NCI-H2196 (cell line): ENCODE results near the gene MAGI1.
"Not testable (repeated sequence)": the region's sequence is repeated elsewhere in the genome, so short reads cannot be mapped to it uniquely, and the experiment has no call there.

Source experiments
- DNase-seq: peaks from one replicate; lab custom pipeline; 2025; ENCODE audit not compliant: unreplicated experiment; lab: John Stamatoyannopoulos, UW

Gene MAGI1

GRCh38 chr3:65576966-65577365, 461.8 kb downstream of the MAGI1 start:
- DNase-seq, result no peak

- DNase-seq, result no peak
Observed at GRCh38 chr3:65576228-65576627, 462.5 kb downstream of the MAGI1 start.

DNA sequence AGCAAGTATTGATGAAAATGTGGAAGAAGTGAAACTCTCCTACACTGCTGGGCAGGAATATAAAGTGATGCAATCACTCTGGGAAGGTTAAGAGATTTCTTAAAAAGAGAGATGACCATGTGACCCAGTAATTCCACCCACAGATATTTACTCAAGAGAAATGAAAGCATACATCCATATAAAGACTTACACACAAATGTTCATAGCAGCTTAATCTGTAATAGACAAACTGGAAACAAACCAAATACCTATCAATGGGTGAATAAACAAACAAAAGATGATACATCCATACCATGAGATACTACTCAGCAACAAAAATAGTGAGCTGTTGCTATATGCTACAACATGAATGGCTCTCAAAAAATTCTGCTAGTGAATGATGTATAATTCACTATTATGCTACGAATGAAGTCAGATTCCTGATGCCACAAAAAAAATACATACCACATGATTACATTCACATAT, 463.3 kb downstream of the MAGI1 start:
- DNase-seq, result no peak

- no peak for DNase-seq
Observed at GRCh38 chr3:65573548-65574116, 465.1 kb downstream of the MAGI1 start.

DNA sequence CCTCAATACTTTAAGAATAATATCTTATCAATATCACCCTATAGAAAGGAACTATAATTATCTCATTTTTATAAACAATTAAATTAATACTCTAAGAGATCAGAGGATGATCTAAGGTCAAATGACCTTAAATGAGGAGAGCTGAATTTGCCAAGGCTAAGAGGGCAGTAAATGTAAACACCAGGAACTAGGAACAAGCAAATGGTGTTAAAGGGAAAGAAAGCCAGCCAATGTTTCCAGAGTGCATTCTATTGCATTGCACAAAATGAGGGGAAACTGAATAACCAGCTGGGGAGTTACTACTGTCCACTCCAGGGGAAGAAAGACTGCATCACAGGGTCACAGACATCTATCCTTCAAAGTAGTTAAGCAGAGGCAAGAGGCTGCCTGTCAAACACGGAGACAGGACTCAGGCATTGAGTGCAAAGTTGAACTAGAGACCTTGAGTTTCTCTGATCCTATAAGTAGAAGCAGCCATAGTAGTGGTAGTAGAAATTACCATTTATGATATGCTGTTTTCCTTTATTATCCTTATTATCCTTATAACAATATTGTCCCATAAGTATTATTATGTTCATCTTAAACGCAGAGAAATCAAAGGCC, 466.4 kb downstream of the MAGI1 start:
- DNase-seq, result no peak

GRCh38 chr3:65569845-65570405, 468.8 kb downstream of the MAGI1 start:
- no peak for DNase-seq

GRCh38 chr3:65569129-65569528, 469.6 kb downstream of the MAGI1 start:
- DNase-seq, result no peak

- DNase-seq, result no peak
Observed at GRCh38 chr3:65568497-65568896, 470.2 kb downstream of the MAGI1 start.

- not testable (repeated sequence) for DNase-seq
Observed at GRCh38 chr3:65565744-65566143, 473.0 kb downstream of the MAGI1 start.

DNA sequence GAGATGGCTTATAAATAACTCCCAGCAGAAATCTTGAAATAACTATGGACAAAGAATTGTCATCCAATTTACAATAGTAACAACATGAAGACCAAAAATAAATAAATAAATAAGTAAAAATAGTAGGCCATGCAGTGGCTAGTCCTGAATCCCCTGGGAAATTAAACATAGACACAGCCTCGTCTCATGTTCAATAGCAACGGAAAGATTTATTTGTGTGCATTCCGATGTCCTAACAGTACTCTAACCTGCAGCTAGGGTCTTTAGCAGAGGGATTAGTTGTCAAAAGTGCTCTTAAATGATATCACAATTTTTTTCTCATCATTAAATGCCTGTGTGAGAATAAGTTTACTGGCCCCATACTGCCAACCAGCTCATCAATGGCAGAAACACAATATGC, 474.2 kb downstream of the MAGI1 start:
- no peak for DNase-seq

DNA sequence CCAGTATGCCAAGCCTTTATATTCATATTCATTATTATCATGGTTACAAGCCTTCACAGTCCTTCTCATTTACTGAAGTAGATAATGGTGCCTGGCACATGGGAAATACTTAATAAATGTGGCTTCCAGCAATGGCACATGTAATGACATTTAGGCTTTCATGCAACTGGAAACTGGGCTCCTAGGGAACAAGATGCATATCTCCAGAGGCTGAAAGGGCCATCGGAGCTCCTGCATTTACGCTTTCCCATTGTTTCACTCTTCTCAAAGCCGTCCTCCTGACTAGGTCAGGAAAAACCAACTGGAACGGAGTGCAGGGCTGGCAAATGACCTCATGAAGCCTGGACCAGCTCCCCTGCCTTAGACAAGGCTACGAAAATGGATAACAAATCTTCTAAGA, 474.9 kb downstream of the MAGI1 start:
- DNase-seq, result no peak

GRCh38 chr3:65562447-65562846, 476.3 kb downstream of the MAGI1 start:
- DNase-seq, result no peak

DNA sequence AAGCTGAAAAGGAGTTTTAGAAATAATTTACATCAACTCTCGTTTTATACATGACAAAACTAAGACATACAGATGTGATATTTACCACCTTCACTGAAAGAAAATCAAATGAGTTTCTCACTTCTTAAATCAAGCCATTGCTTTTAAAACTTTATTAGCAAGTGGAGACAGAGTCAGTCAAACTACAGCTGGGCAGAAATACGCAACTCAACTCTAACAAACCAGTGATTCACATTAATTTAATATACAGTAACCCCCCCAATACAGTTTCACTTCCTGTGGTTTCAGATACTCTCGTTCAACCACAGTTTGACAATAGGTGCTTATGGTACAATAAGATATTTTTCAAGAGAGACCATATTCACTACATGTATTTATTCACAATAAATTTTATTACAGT, 477.1 kb downstream of the MAGI1 start:
- no peak for DNase-seq

GRCh38 chr3:65560901-65561300, 477.8 kb downstream of the MAGI1 start:
- DNase-seq, result no peak

GRCh38 chr3:65560133-65560532, 478.6 kb downstream of the MAGI1 start:
- DNase-seq, result no peak

DNA sequence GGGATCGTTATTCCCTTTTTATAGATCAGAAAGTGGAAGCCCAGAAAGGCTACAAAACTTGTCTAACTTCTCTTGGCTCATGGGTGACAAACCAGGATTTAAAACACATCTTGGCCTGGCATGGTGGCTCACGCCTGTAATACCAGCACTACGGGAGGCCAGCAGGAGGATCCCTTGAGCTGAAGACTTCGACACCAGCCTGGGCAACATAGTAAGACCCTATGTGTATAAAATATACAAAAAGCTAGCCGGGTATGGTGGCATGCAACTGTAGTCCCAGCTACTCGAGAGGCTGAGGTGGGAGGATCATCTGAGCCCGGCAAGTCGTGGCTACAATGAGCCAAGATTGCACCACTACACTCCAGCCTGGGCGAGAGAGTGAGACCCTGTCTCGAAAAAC, 479.1 kb downstream of the MAGI1 start:
- DNase-seq, result no peak

GRCh38 chr3:65558826-65559225, 479.9 kb downstream of the MAGI1 start:
- DNase-seq, result no peak

GRCh38 chr3:65557899-65558564, 480.7 kb downstream of the MAGI1 start:
- DNase-seq, result no peak

DNA sequence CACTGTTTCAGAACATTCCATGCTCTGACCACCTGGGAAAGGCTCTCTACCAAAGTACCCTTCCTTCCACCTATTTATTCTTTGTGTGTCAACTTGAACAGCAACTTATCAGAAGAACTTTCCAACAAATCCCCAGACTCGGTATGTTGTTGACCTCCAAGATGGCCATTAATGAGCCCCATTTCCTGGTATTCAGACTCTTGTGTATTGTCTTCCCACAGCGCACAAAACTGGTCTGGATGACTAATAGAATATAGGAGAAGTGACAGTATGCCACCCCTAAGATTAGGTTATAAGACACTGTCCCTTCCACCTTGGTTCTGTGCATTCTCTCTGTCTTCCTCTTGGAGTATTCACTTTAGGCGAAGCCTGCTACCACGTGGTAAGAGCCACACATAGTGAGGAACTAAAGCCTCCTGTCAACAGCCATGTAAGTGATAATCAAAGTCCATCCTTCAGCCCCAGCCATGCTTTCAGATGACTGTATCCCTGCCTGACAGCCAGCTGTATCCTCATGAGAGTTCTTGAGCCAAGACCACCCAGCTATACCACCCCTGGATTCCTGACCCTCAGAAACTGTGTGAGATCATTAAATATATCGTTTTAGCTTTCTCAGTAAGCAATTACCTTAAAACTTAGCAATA, 481.7 kb downstream of the MAGI1 start:
- no peak for DNase-seq

DNA sequence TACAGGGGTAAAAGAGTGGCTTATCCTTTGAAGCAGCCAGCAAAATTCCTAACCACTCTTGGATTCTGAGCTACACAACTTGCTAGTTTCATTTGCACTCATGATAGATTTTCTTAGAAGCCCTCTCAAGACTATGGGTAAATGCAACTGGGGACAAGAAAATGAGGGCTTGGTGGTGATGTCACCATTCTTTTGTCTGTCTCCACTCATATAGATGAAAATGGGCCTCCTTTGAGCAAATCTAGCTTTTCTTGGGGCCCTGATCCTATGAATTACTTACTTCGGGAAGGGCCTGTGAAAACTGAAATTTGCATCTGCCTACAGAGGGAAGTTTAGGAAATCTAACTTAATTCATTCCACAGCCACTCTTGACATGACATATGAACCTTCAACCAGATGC, 486.3 kb downstream of the MAGI1 start:
- DNase-seq, result no peak

- no peak for DNase-seq
Observed at GRCh38 chr3:65551945-65552344, 486.8 kb downstream of the MAGI1 start.

DNA sequence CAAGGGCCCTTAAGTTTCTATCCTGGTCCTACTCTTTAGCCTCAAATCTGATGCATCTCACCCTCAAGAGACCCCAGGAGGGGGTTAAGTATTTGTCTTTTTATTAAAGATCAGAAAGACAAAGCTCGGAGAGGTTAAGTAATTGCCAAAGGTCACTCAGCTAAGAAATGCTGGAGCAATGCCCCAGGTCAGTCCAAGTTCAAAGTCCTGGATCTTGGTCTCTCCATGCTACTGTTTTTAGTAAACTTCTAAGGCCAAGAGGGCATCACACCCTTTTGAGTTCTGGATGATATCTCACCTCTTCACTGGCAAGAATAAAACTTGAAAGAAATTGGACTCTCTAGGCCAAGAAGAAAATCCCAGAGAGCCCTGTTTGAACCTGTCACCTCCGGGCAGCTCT, 488.6 kb downstream of the MAGI1 start:
- DNase-seq, result no peak
